H1 (cell line): Measurements from ENCODE around the gene IGLON5. TPM values are rescaled to one million over a fixed set of nuclear protein-coding genes. Genes with fewer than 3 reads are reported as not detected.

Experiments used
- CTCF ChIP-seq, 3 experiments: IDR thresholded peaks; 1 replicate in 2 of 3; 2 replicates in 1 of 3; pipeline versions ENCODE4 v1.5.1 to v1.6.1; 2011; ENCODE audit warnings: low read length in 3 of 3, mild to moderate bottlenecking in 3 of 3, inconsistent platforms in 2 of 3, low read depth in 1 of 3, moderate library complexity in 1 of 3; ENCODE audit not compliant: insufficient read depth in 1 of 3; ENCODE audit errors: control extremely low read depth in 1 of 3
- polyA plus RNA-seq, 7 experiments: library from polyadenylated mRNA; depleted of rRNA in 3 of 7; stranded (reverse) in 5 of 7; unstranded in 2 of 7; fragments of >200 nt in 5 of 7; fragments of 200-250 nt in 2 of 7; gene quantifications; 1 replicate in 5 of 7; 2 replicates in 1 of 7; 4 replicates in 1 of 7; pipeline versions ENCODE4 v1.2.1 to v1.2.3, GENCODE V29; 2011 to 2013; ENCODE audit warnings: missing spikeins in 2 of 7, mixed read lengths in 2 of 7
- total RNA-seq: library from RNA; stranded (reverse); fragmentation: NEBNext Ultra II Directional; extraction: Animal tissue kit (Norgen Biotek cat#: 25700); gene quantifications from 2 replicates; pipeline ENCODE4 v1.2.1, GENCODE V29; 2021

IGLON5 gene
- total and polyA plus RNA-seq, 2 of the 8 experiments (the other 6 are each of a cell fraction or from before 2014, with no cell fraction given), result 31.8 to 34.6 TPM

GRCh38 chr19:51365211-51365964, 53.9 kb downstream of the IGLON5 start (continued):
- no peak for TF ChIP-seq CTCF (IDR thresholded peaks at IDR 0.05; ENCODE audit: control extremely low read depth in 1 of 3, insufficient read depth in 1 of 3, low read depth in 1 of 3, low read length in 3 of 3)
